HEK293 (cell line): ENCODE measurements around the gene CACNA1H.
A peak's percentile ranks its signal among the peaks of the same experiment; 100 is the strongest.

Experiments used
- CTCF ChIA-PET: fragments of 350-600 bp; formaldehyde crosslinking; extraction: SDS; loops from one replicate; lab custom pipeline; 2021; ENCODE audit warnings: antibody characterized with exemption; lab: Yijun Ruan, JAX
- POLR2A ChIA-PET: fragments of 300-600 bp; formaldehyde crosslinking; extraction: SDS; loops from one replicate; lab custom pipeline; 2020; ENCODE audit warnings: antibody characterized with exemption, inconsistent platforms; lab: Yijun Ruan, JAX
- H3K27ac ChIP-seq: fragments of 200-500 bp; sonication (Bioruptor generic); 2 replicates; pipeline ENCODE4 v1.5.1; 2014; ENCODE audit warnings: low read depth, low read length, control low read depth, inconsistent platforms; ENCODE audit errors: extremely low read depth
- H3K36me3 ChIP-seq, 2 experiments: fragments of 200-500 bp in 1 of 2; sonication (Bioruptor generic) in 1 of 2; 1 replicate in 1 of 2; 2 replicates in 1 of 2; pipeline ENCODE4 v1.5.1; 2014 to 2017; ENCODE audit warnings: inconsistent platforms in 2 of 2, low read length in 2 of 2; ENCODE audit not compliant: control insufficient read depth in 2 of 2, insufficient read depth in 1 of 2
- H3K4me1 ChIP-seq: fragments of 200-500 bp; sonication (Bioruptor generic); 2 replicates; pipeline ENCODE4 v1.5.1; 2014; ENCODE audit warnings: mild to moderate bottlenecking, low read length, inconsistent platforms; ENCODE audit not compliant: control insufficient read depth, insufficient read depth
- H3K4me3 ChIP-seq: 2 replicates; pipeline ENCODE4 v1.5.1; 2011; ENCODE audit warnings: low read depth, mild to moderate bottlenecking, control low read depth, low read length, moderate library complexity
- H3K9me3 ChIP-seq: fragments of 200-500 bp; sonication (Bioruptor generic); 2 replicates; pipeline ENCODE4 v1.5.1; 2014; ENCODE audit warnings: low read depth, low read length, inconsistent platforms; ENCODE audit not compliant: control insufficient read depth, insufficient read depth
- GFI1B ChIP-seq: fragments of 450-650 bp; formaldehyde crosslinking; IDR thresholded peaks from 2 replicates; pipeline ENCODE4 v1.5.1; 2016; ENCODE audit warnings: missing biosample characterization, missing genetic modification characterization
- GLIS1 ChIP-seq: fragments of 450-650 bp; formaldehyde crosslinking; IDR thresholded peaks from 2 replicates; pipeline ENCODE4 v1.5.1; 2016; ENCODE audit warnings: missing biosample characterization, missing genetic modification characterization
- GLIS2 ChIP-seq: fragments of 450-650 bp; formaldehyde crosslinking; IDR thresholded peaks from 2 replicates; pipeline ENCODE4 v1.5.1; 2016; ENCODE audit warnings: missing biosample characterization, missing genetic modification characterization
- HOXC10 ChIP-seq: sonication (generic); formaldehyde crosslinking; IDR thresholded peaks from 2 replicates; pipeline ENCODE4 v1.8.1; 2023; ENCODE audit warnings: mild to moderate bottlenecking, missing genetic modification reagents
- INSM2 ChIP-seq: fragments of 450-650 bp; formaldehyde crosslinking; IDR thresholded peaks from 2 replicates; pipeline ENCODE4 v1.5.1; 2016; ENCODE audit warnings: missing biosample characterization, missing genetic modification characterization
- OSR2 ChIP-seq: fragments of 450-650 bp; formaldehyde crosslinking; IDR thresholded peaks from 2 replicates; pipeline ENCODE4 v1.5.1; 2016; ENCODE audit warnings: missing biosample characterization, missing genetic modification characterization
- PATZ1 ChIP-seq: fragments of 450-650 bp; formaldehyde crosslinking; IDR thresholded peaks from 2 replicates; pipeline ENCODE4 v1.5.1; 2016; ENCODE audit warnings: missing biosample characterization, missing genetic modification characterization
- SALL2 ChIP-seq: fragments of 450-650 bp; formaldehyde crosslinking; IDR thresholded peaks from 2 replicates; pipeline ENCODE4 v1.5.0; 2017; ENCODE audit warnings: missing biosample characterization, mild to moderate bottlenecking, missing genetic modification characterization, borderline replicate concordance
- ZBTB20 ChIP-seq: fragments of 450-650 bp; formaldehyde crosslinking; IDR thresholded peaks from 2 replicates; pipeline ENCODE4 v1.5.1; 2016; ENCODE audit warnings: missing biosample characterization, missing genetic modification characterization
- ZBTB7A ChIP-seq: fragments of 450-650 bp; formaldehyde crosslinking; IDR thresholded peaks from 2 replicates; pipeline ENCODE4 v1.5.1; 2016; ENCODE audit warnings: low read depth, missing biosample characterization, missing genetic modification characterization
- ZBTB8A ChIP-seq: fragments of 450-650 bp; formaldehyde crosslinking; IDR thresholded peaks from 2 replicates; pipeline ENCODE4 v1.5.1; 2016; ENCODE audit warnings: missing biosample characterization, missing genetic modification characterization
- ZFP37 ChIP-seq: fragments of 450-650 bp; formaldehyde crosslinking; IDR thresholded peaks from 2 replicates; pipeline ENCODE4 v1.5.1; 2016; ENCODE audit warnings: missing biosample characterization, missing genetic modification characterization
- ZNF121 ChIP-seq: fragments of 450-650 bp; formaldehyde crosslinking; IDR thresholded peaks from 2 replicates; pipeline ENCODE4 v1.5.1; 2016; ENCODE audit warnings: missing biosample characterization, missing genetic modification characterization
- ZNF133 ChIP-seq: fragments of 450-650 bp; formaldehyde crosslinking; IDR thresholded peaks from 2 replicates; pipeline ENCODE4 v1.5.1; 2016; ENCODE audit warnings: missing biosample characterization, missing genetic modification characterization
- ZNF2 ChIP-seq: fragments of 450-650 bp; formaldehyde crosslinking; IDR thresholded peaks from 2 replicates; pipeline ENCODE4 v1.5.1; 2016; ENCODE audit warnings: missing biosample characterization, missing genetic modification characterization
- ZNF24 ChIP-seq: fragments of 450-650 bp; formaldehyde crosslinking; IDR thresholded peaks from 2 replicates; pipeline ENCODE4 v1.5.1; 2016; ENCODE audit warnings: missing biosample characterization, missing genetic modification characterization
- ZNF280C ChIP-seq: fragments of 450-650 bp; formaldehyde crosslinking; IDR thresholded peaks from 2 replicates; pipeline ENCODE4 v1.5.1; 2016; ENCODE audit warnings: missing biosample characterization, missing genetic modification characterization
- ZNF311 ChIP-seq: fragments of 450-650 bp; formaldehyde crosslinking; IDR thresholded peaks from 2 replicates; pipeline ENCODE4 v1.5.1; 2017; ENCODE audit warnings: missing biosample characterization, missing genetic modification characterization, borderline replicate concordance
- ZNF350 ChIP-seq: fragments of 450-650 bp; formaldehyde crosslinking; IDR thresholded peaks from 2 replicates; pipeline ENCODE4 v1.5.0; 2017; ENCODE audit warnings: missing biosample characterization, mild to moderate bottlenecking, missing genetic modification characterization
- ZNF529 ChIP-seq: fragments of 450-650 bp; formaldehyde crosslinking; IDR thresholded peaks from 2 replicates; pipeline ENCODE4 v1.5.1; 2017; ENCODE audit warnings: missing genetic modification characterization, missing biosample characterization; ENCODE audit not compliant: insufficient replicate concordance
- ZNF571 ChIP-seq: fragments of 450-650 bp; formaldehyde crosslinking; IDR thresholded peaks from 2 replicates; pipeline ENCODE4 v1.5.0; 2017; ENCODE audit warnings: missing biosample characterization, missing genetic modification characterization
- ZNF600 ChIP-seq: fragments of 450-650 bp; formaldehyde crosslinking; IDR thresholded peaks from 2 replicates; pipeline ENCODE4 v1.5.1; 2016; ENCODE audit warnings: missing biosample characterization, missing genetic modification characterization
- ZNF626 ChIP-seq: fragments of 450-650 bp; sonication (Bioruptor Pico); formaldehyde crosslinking; IDR thresholded peaks from 2 replicates; pipeline ENCODE4 v1.5.1; 2018; ENCODE audit warnings: missing biosample characterization, missing genetic modification characterization, inconsistent platforms
- ZSCAN5A ChIP-seq: fragments of 450-650 bp; formaldehyde crosslinking; IDR thresholded peaks from 2 replicates; pipeline ENCODE4 v1.5.1; 2016; ENCODE audit warnings: missing biosample characterization, missing genetic modification characterization
- ZXDB ChIP-seq: fragments of 450-650 bp; formaldehyde crosslinking; IDR thresholded peaks from 2 replicates; pipeline ENCODE4 v1.5.1; 2016; ENCODE audit warnings: missing biosample characterization, missing genetic modification characterization

Gene CACNA1H

GRCh38 chr16:1159325-1159972 is 6.5 kb downstream of the CACNA1H start (continued):
- TF ChIP-seq PATZ1 (tag by site-specific recombination) (0 out of 2 replicates have a peak, but pooled peaks have one; percentile 27), ZBTB20 (tag by site-specific recombination) (peak; percentile 87), ZNF626 (tag by site-specific recombination) (no peak), ZBTB8A (tag by site-specific recombination) (peak; percentile 7; the same call in 1 of the 2 replicates), ZNF350 (no peak), SALL2 (no peak), GLIS1 (tag by site-specific recombination) (0 out of 2 replicates have a peak, but pooled peaks have one; percentile 16), GLIS2 (0 out of 2 replicates have a peak, but pooled peaks have one; percentile 29), ZSCAN5A (tag by site-specific recombination) (no peak), ZNF2 (tag by site-specific recombination) (no peak)

- no peak overlapping the region for H3K4me3 ChIP-seq
- no peaks in the 10 kb centered on the region for H3K9me3 ChIP-seq
- H3K36me3 ChIP-seq: no peaks in the 10 kb centered on the region
- H3K4me1 ChIP-seq: no peaks in the 10 kb centered on the region
- no peak overlapping the region for H3K27ac ChIP-seq
- POLR2A ChIA-PET: interaction anchor here (0.5 kb wide), 1 partner anchor 23 kb away, joined by 4 read pairs; no protein-coding TSS in a partner anchor
- CTCF ChIA-PET: interaction anchor here (0.6 kb wide), 1 partner anchor 54 kb away, joined by 4 read pairs; no protein-coding TSS in a partner anchor
- TF ChIP-seq ZNF529 (tag by site-specific recombination) (no peak), ZNF24 (tag by site-specific recombination) (0 out of 2 replicates have a peak, but pooled peaks have one; percentile 7), ZNF600 (tag by site-specific recombination) (peak; percentile 87), ZBTB7A (no peak), ZXDB (no peak), GFI1B (tag by site-specific recombination) (no peak)
These were observed 7.3 kb downstream of the CACNA1H start for GRCh38 chr16:1159973-1160772.

- H3K4me1 ChIP-seq: no peaks in the 10 kb centered on the region
- H3K27ac ChIP-seq: no peak overlapping the region
- CTCF ChIA-PET: interaction anchor here (0.6 to 0.8 kb wide), 3 partner anchors 21 to 545 kb away, joined by 3 to 4 read pairs (median 3); no protein-coding TSS in a partner anchor
- no peaks in the 10 kb centered on the region for H3K36me3 ChIP-seq
- POLR2A ChIA-PET: no interaction called here
- H3K4me3 ChIP-seq: no peak overlapping the region
- no peaks in the 10 kb centered on the region for H3K9me3 ChIP-seq
- TF ChIP-seq ZNF133 (tag by site-specific recombination) (no peak), GLIS2 (no peak), HOXC10 (CRISPR knock-in tag) (no peak), INSM2 (tag by site-specific recombination) (no peak), ZNF121 (no peak), ZFP37 (tag by site-specific recombination) (no peak), ZNF311 (tag by site-specific recombination) (no peak), ZNF571 (tag by site-specific recombination) (no peak), ZNF280C (tag by site-specific recombination) (no peak), ZNF529 (tag by site-specific recombination) (no peak), GFI1B (tag by site-specific recombination) (no peak), OSR2 (no peak)
- TF ChIP-seq, all 188 proteins: peak for 0
These were observed 8.0 kb downstream of the CACNA1H start for GRCh38 chr16:1160773-1161348.
